GM18858 (cell line): Measurements from ENCODE around the gene DTWD2.

Experiments
- ATAC-seq: cut with Tn5 transposase; IDR thresholded peaks from one replicate; pipeline ENCODE4 v1.9.1; 2021; ENCODE audit not compliant: unreplicated experiment

DTWD2 gene

GRCh38 chr5:118987988-118988865 is at the start of gene DTWD2:
Gene DTWD2, minus strand, starts transcription at chr5:118988547. Its CDS starts 36 bp downstream, at chr5:118988511.
- ATAC-seq = peak; percentile 90

GRCh38 chr5:119037496-119038215 is 49.3 kb upstream of the DTWD2 start:
- ATAC-seq = no peak

- ATAC-seq = no peak
These were observed 47.9 kb upstream of the DTWD2 start for GRCh38 chr5:119036101-119036762.

- ATAC-seq = no peak
These were observed 44.8 kb upstream of the DTWD2 start for GRCh38 chr5:119033135-119033534.

GRCh38 chr5:119032656-119033055 is 44.3 kb upstream of the DTWD2 start:
- peak; percentile 15 for ATAC-seq

GRCh38 chr5:119031905-119032304 is 43.6 kb upstream of the DTWD2 start:
- peak; percentile 40 for ATAC-seq

- peak; percentile 64 for ATAC-seq
These were observed 42.9 kb upstream of the DTWD2 start for GRCh38 chr5:119031011-119031886.

GRCh38 chr5:119028575-119028974 is 40.2 kb upstream of the DTWD2 start:
- no peak for ATAC-seq

- ATAC-seq = no peak
These were observed 34.4 kb upstream of the DTWD2 start for GRCh38 chr5:119022773-119023172.

GRCh38 chr5:119022017-119022745 is 33.8 kb upstream of the DTWD2 start:
- ATAC-seq = peak; percentile 75

GRCh38 chr5:119021149-119021732 is 32.9 kb upstream of the DTWD2 start:
- no peak for ATAC-seq

GRCh38 chr5:119019949-119020348 is 31.6 kb upstream of the DTWD2 start:
- no peak for ATAC-seq

GRCh38 chr5:119019501-119019900 is 31.2 kb upstream of the DTWD2 start:
- no peak for ATAC-seq

- ATAC-seq = no peak
These were observed 29.6 kb upstream of the DTWD2 start for GRCh38 chr5:119017994-119018393.

- ATAC-seq = peak; percentile 86
These were observed 27.9 kb upstream of the DTWD2 start for GRCh38 chr5:119016125-119016774.

- ATAC-seq = no peak
These were observed 22.8 kb upstream of the DTWD2 start for GRCh38 chr5:119011186-119011585.

- ATAC-seq = no peak
These were observed 21.9 kb upstream of the DTWD2 start for GRCh38 chr5:119010206-119010605.

GRCh38 chr5:119009131-119009530 is 20.8 kb upstream of the DTWD2 start:
- no peak for ATAC-seq

- ATAC-seq = no peak
These were observed 11.3 kb upstream of the DTWD2 start for GRCh38 chr5:118999696-119000095.
